NB4 (cell line): ENCODE data around the gene ANGPTL8.

ENCODE experiments used
- MAX ChIP-seq: IDR thresholded peaks from 2 replicates; pipeline ENCODE4 v1.6.1; 2011; ENCODE audit warnings: low read depth, low read length
- MYC ChIP-seq: IDR thresholded peaks from 2 replicates; pipeline ENCODE4 v1.6.1; 2011; ENCODE audit warnings: low read depth, low read length
- POLR2A ChIP-seq: IDR thresholded peaks from 2 replicates; pipeline ENCODE4 v1.6.1; 2011; ENCODE audit warnings: mild to moderate bottlenecking; ENCODE audit not compliant: insufficient read length; ENCODE audit errors: extremely low read depth
- TF ChIP-seq, protein P1 (sequence below): IDR thresholded peaks from one replicate; pipeline ENCODE4 v1.5.1; 2012; ENCODE audit warnings: low read depth, low read length

DNA sequence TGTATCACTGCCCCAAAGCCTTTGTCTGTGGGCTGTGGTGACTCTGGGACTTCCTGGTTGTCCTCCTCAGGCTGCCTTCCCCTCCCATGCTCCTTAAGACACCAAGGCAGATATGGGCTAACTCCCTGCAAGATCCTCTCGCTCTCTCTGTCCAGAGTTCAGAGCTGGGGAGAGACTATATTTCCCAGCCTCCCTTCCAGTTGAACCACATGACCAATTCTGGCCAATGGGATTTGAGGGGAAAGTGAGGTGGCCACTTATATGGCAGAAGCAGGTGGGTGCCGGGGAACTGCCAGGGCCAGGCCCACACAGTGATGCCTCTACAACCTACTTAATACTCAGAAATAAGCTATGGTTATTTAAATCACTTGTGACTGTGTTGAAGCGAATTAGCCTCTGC is 16.2 kb upstream of the ANGPTL8 start:
- TF ChIP-seq, protein P1, sequence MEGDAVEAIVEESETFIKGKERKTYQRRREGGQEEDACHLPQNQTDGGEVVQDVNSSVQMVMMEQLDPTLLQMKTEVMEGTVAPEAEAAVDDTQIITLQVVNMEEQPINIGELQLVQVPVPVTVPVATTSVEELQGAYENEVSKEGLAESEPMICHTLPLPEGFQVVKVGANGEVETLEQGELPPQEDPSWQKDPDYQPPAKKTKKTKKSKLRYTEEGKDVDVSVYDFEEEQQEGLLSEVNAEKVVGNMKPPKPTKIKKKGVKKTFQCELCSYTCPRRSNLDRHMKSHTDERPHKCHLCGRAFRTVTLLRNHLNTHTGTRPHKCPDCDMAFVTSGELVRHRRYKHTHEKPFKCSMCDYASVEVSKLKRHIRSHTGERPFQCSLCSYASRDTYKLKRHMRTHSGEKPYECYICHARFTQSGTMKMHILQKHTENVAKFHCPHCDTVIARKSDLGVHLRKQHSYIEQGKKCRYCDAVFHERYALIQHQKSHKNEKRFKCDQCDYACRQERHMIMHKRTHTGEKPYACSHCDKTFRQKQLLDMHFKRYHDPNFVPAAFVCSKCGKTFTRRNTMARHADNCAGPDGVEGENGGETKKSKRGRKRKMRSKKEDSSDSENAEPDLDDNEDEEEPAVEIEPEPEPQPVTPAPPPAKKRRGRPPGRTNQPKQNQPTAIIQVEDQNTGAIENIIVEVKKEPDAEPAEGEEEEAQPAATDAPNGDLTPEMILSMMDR, result no peak
- TF ChIP-seq POLR2A (no peak), MYC (no peak), MAX (no peak)
